HG03196 (cell line): ENCODE measurements around the gene TNS1.
"Not testable (repeated sequence)": the region's sequence is repeated elsewhere in the genome, so short reads cannot be mapped to it uniquely, and the experiment has no call there.

ENCODE experiments used
- ATAC-seq: cut with Tn5 transposase; IDR thresholded peaks from one replicate; pipeline ENCODE4 v1.9.1; 2021; ENCODE audit not compliant: unreplicated experiment

TNS1 gene

GRCh38 chr2:217822296-217823252 is 180.2 kb downstream of the TNS1 start:
- ATAC-seq = no peak

GRCh38 chr2:217821536-217822147 is 181.2 kb downstream of the TNS1 start:
- ATAC-seq = no peak

- ATAC-seq = no peak
These were observed 181.9 kb downstream of the TNS1 start for GRCh38 chr2:217820904-217821303.

GRCh38 chr2:217820091-217820819 is 182.5 kb downstream of the TNS1 start:
- no peak for ATAC-seq

- no peak for ATAC-seq
These were observed 184.4 kb downstream of the TNS1 start for GRCh38 chr2:217818293-217818850.

- no peak for ATAC-seq
These were observed 185.1 kb downstream of the TNS1 start for GRCh38 chr2:217817466-217818292.

GRCh38 chr2:217816396-217816869 is 186.4 kb downstream of the TNS1 start:
- ATAC-seq = no peak

GRCh38 chr2:217813828-217814227 is 189.0 kb downstream of the TNS1 start:
- no peak for ATAC-seq

GRCh38 chr2:217812170-217812569 is 190.6 kb downstream of the TNS1 start:
- no peak for ATAC-seq

GRCh38 chr2:217810260-217810659 is 192.5 kb downstream of the TNS1 start:
- ATAC-seq = no peak

- ATAC-seq = no peak
These were observed 193.1 kb downstream of the TNS1 start for GRCh38 chr2:217809736-217810135.

- ATAC-seq = not testable (repeated sequence)
These were observed 193.8 kb downstream of the TNS1 start for GRCh38 chr2:217808967-217809366.

GRCh38 chr2:217808326-217808725 is 194.5 kb downstream of the TNS1 start:
- no peak for ATAC-seq

GRCh38 chr2:217807753-217808152 is 195.0 kb downstream of the TNS1 start:
- no peak for ATAC-seq

GRCh38 chr2:217807025-217807424 is 195.8 kb downstream of the TNS1 start:
- no peak for ATAC-seq

GRCh38 chr2:217806482-217806765 is 196.4 kb downstream of the TNS1 start:
- no peak for ATAC-seq

- ATAC-seq = no peak
These were observed 196.9 kb downstream of the TNS1 start for GRCh38 chr2:217805668-217806481.

GRCh38 chr2:217804791-217805667 is 197.8 kb downstream of the TNS1 start:
- ATAC-seq = no peak

- ATAC-seq = no peak
These were observed 198.5 kb downstream of the TNS1 start for GRCh38 chr2:217804338-217804737.
